ENCODE data around the gene BCLAF1. TPM values are rescaled to one million over a fixed set of nuclear protein-coding genes. Genes with fewer than 3 reads are reported as not detected.

BCLAF1 gene
- total and polyA plus RNA-seq, 9 of the 15 experiments (the other 6 are each of a cell fraction or from before 2014, with no cell fraction given): 65.4 to 286 (median 165) TPM

- no peak for TF ChIP-seq CBX2 (IDR thresholded peaks at IDR 0.05; ENCODE audit: insufficient read depth, low read length, poor library complexity, severe bottlenecking)
- peak; percentile 69; the same call in 1 of the 2 replicates for TF ChIP-seq ZKSCAN8 (CRISPR knock-in tag; IDR thresholded peaks at IDR 0.05)
- TF ChIP-seq ZNF408 (CRISPR knock-in tag; IDR thresholded peaks at IDR 0.05; ENCODE audit: low read depth): 0 out of 2 replicates have a peak, but pooled peaks have one; percentile 7
- TF ChIP-seq HCFC1 (IDR thresholded peaks at IDR 0.05; ENCODE audit: low read depth, low read length): no peak
- no peak for TF ChIP-seq REST (IDR thresholded peaks at IDR 0.05; ENCODE audit: borderline replicate concordance)
- no peak for TF ChIP-seq REST (CRISPR knock-in tag; IDR thresholded peaks at IDR 0.05; ENCODE audit: low read depth)
- TF ChIP-seq, protein P1, sequence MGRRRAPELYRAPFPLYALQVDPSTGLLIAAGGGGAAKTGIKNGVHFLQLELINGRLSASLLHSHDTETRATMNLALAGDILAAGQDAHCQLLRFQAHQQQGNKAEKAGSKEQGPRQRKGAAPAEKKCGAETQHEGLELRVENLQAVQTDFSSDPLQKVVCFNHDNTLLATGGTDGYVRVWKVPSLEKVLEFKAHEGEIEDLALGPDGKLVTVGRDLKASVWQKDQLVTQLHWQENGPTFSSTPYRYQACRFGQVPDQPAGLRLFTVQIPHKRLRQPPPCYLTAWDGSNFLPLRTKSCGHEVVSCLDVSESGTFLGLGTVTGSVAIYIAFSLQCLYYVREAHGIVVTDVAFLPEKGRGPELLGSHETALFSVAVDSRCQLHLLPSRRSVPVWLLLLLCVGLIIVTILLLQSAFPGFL (CRISPR knock-in tag; IDR thresholded peaks at IDR 0.05): 0 out of 2 replicates have a peak, but pooled peaks have one; percentile 73
- no peak for TF ChIP-seq SRSF7 (optimal IDR thresholded peaks at IDR 0.05; ENCODE audit: low read depth, low read length)
- TF ChIP-seq, protein P2, sequence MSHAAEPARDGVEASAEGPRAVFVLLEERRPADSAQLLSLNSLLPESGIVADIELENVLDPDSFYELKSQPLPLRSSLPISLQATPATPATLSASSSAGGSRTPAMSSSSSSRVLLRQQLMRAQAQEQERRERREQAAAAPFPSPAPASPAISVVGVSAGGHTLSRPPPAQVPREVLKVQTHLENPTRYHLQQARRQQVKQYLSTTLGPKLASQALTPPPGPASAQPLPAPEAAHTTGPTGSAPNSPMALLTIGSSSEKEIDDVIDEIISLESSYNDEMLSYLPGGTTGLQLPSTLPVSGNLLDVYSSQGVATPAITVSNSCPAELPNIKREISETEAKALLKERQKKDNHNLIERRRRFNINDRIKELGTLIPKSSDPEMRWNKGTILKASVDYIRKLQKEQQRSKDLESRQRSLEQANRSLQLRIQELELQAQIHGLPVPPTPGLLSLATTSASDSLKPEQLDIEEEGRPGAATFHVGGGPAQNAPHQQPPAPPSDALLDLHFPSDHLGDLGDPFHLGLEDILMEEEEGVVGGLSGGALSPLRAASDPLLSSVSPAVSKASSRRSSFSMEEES (CRISPR knock-in tag; IDR thresholded peaks at IDR 0.05): no peak
- TF ChIP-seq SNRNP70 (optimal IDR thresholded peaks at IDR 0.05; ENCODE audit: low read depth, low read length): no peak
- TF ChIP-seq EWSR1 (IDR thresholded peaks at IDR 0.05; ENCODE audit: borderline replicate concordance, low read depth, partially characterized antibody): no peak
- TF ChIP-seq, protein P3, sequence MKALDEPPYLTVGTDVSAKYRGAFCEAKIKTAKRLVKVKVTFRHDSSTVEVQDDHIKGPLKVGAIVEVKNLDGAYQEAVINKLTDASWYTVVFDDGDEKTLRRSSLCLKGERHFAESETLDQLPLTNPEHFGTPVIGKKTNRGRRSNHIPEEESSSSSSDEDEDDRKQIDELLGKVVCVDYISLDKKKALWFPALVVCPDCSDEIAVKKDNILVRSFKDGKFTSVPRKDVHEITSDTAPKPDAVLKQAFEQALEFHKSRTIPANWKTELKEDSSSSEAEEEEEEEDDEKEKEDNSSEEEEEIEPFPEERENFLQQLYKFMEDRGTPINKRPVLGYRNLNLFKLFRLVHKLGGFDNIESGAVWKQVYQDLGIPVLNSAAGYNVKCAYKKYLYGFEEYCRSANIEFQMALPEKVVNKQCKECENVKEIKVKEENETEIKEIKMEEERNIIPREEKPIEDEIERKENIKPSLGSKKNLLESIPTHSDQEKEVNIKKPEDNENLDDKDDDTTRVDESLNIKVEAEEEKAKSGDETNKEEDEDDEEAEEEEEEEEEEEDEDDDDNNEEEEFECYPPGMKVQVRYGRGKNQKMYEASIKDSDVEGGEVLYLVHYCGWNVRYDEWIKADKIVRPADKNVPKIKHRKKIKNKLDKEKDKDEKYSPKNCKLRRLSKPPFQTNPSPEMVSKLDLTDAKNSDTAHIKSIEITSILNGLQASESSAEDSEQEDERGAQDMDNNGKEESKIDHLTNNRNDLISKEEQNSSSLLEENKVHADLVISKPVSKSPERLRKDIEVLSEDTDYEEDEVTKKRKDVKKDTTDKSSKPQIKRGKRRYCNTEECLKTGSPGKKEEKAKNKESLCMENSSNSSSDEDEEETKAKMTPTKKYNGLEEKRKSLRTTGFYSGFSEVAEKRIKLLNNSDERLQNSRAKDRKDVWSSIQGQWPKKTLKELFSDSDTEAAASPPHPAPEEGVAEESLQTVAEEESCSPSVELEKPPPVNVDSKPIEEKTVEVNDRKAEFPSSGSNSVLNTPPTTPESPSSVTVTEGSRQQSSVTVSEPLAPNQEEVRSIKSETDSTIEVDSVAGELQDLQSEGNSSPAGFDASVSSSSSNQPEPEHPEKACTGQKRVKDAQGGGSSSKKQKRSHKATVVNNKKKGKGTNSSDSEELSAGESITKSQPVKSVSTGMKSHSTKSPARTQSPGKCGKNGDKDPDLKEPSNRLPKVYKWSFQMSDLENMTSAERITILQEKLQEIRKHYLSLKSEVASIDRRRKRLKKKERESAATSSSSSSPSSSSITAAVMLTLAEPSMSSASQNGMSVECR (CRISPR knock-in tag; IDR thresholded peaks at IDR 0.05): no peak
Measured at GRCh38 chr6:136290410-136291010, 864 bp upstream of the BCLAF1 start (continued).
